IPS-18a (cell line): Measurements from ENCODE around the gene MTOR.
"Not testable (repeated sequence)": the region's sequence is repeated elsewhere in the genome, so short reads cannot be mapped to it uniquely, and the experiment has no call there.

Experiments used
- H3K27ac ChIP-seq: one replicate; pipeline ENCODE4 v1.5.1; 2013; ENCODE audit warnings: low read length
- H3K27me3 ChIP-seq: one replicate; pipeline ENCODE4 v1.6.1; 2013; ENCODE audit warnings: mild to moderate bottlenecking, low read length; ENCODE audit not compliant: control insufficient read depth, insufficient read depth
- H3K36me3 ChIP-seq: one replicate; pipeline ENCODE4 v1.6.1; 2013; ENCODE audit warnings: low read depth, low read length; ENCODE audit not compliant: control insufficient read depth
- H3K4me1 ChIP-seq: one replicate; pipeline ENCODE4 v1.6.1; 2013; ENCODE audit warnings: low read depth, low read length; ENCODE audit not compliant: control insufficient read depth
- H3K4me3 ChIP-seq: one replicate; pipeline ENCODE4 v1.5.1; 2013; ENCODE audit warnings: low read length
- H3K9ac ChIP-seq: one replicate; pipeline ENCODE4 v1.6.1; 2013; ENCODE audit warnings: mild to moderate bottlenecking, low read length, moderate library complexity
- H3K9me3 ChIP-seq: one replicate; pipeline ENCODE4 v1.6.1; 2013; ENCODE audit warnings: low read depth, low read length; ENCODE audit not compliant: control insufficient read depth

The MTOR gene

GRCh38 chr1:11176081-11176706 lies 86.2 kb downstream of the MTOR start:
- H3K9me3 ChIP-seq: no peaks in the 10 kb centered on the region
- H3K27ac ChIP-seq: no peak overlapping the region
- H3K4me3 ChIP-seq: no peak overlapping the region
- H3K4me1 ChIP-seq: no peaks in the 10 kb centered on the region
- H3K27me3 ChIP-seq: no peaks in the 10 kb centered on the region
- peaks cover 8% of the 10 kb centered on the region for H3K36me3 ChIP-seq
- no peak overlapping the region for H3K9ac ChIP-seq

GRCh38 chr1:11175461-11175860 lies 86.9 kb downstream of the MTOR start:
- H3K36me3 ChIP-seq: peaks cover 8% of the 10 kb centered on the region
- H3K27ac ChIP-seq: no peak overlapping the region
- H3K9ac ChIP-seq: no peak overlapping the region
- H3K4me1 ChIP-seq: no peaks in the 10 kb centered on the region
- H3K4me3 ChIP-seq: no peak overlapping the region
- H3K9me3 ChIP-seq: no peaks in the 10 kb centered on the region
- H3K27me3 ChIP-seq: no peaks in the 10 kb centered on the region

GRCh38 chr1:11174261-11174942 lies 87.9 kb downstream of the MTOR start:
- Histone ChIP-seq H3K27me3 (no peaks in the 10 kb centered on the region), H3K9ac (no peak overlapping the region), H3K4me3 (no peak overlapping the region), H3K27ac (no peak overlapping the region), H3K9me3 (no peaks in the 10 kb centered on the region), H3K4me1 (no peaks in the 10 kb centered on the region), H3K36me3 (peaks cover 8% of the 10 kb centered on the region)

- no peaks in the 10 kb centered on the region for H3K9me3 ChIP-seq
Observed at GRCh38 chr1:11170102-11170501, 92.2 kb downstream of the MTOR start.

GRCh38 chr1:11169202-11169601 lies 93.1 kb downstream of the MTOR start:
- H3K27ac ChIP-seq: no peak overlapping the region
- no peaks in the 10 kb centered on the region for H3K36me3 ChIP-seq
- H3K4me3 ChIP-seq: no peak overlapping the region
- no peaks in the 10 kb centered on the region for H3K27me3 ChIP-seq
- no peak overlapping the region for H3K9ac ChIP-seq
- H3K9me3 ChIP-seq: no peaks in the 10 kb centered on the region
- H3K4me1 ChIP-seq: no peaks in the 10 kb centered on the region

More at GRCh38 chr1:11170102-11170501, 92.2 kb downstream of the MTOR start:
- Histone ChIP-seq H3K9ac (no peak overlapping the region), H3K27me3 (no peaks in the 10 kb centered on the region), H3K4me1 (no peaks in the 10 kb centered on the region), H3K27ac (no peak overlapping the region), H3K4me3 (no peak overlapping the region), H3K36me3 (no peaks in the 10 kb centered on the region)

- no peak overlapping the region for H3K4me3 ChIP-seq
Observed at GRCh38 chr1:11168731-11169130, 93.6 kb downstream of the MTOR start.

GRCh38 chr1:11166744-11167143 lies 95.6 kb downstream of the MTOR start:
- not testable (repeated sequence) for H3K4me1 ChIP-seq, H3K27ac ChIP-seq, H3K9ac ChIP-seq, H3K27me3 ChIP-seq, H3K4me3 ChIP-seq, H3K9me3 ChIP-seq, H3K36me3 ChIP-seq

More at GRCh38 chr1:11168731-11169130, 93.6 kb downstream of the MTOR start:
- Histone ChIP-seq H3K9ac (no peak overlapping the region), H3K9me3 (no peaks in the 10 kb centered on the region), H3K4me1 (no peaks in the 10 kb centered on the region), H3K27me3 (no peaks in the 10 kb centered on the region), H3K27ac (no peak overlapping the region), H3K36me3 (no peaks in the 10 kb centered on the region)

- H3K36me3 ChIP-seq, H3K27me3 ChIP-seq, H3K9ac ChIP-seq, H3K4me3 ChIP-seq, H3K4me1 ChIP-seq, H3K27ac ChIP-seq, H3K9me3 ChIP-seq: not testable (repeated sequence)
Observed at GRCh38 chr1:11162752-11163151, 99.6 kb downstream of the MTOR start.

- H3K27ac ChIP-seq: no peak overlapping the region
- H3K4me1 ChIP-seq: no peaks in the 10 kb centered on the region
- H3K27me3 ChIP-seq: no peaks in the 10 kb centered on the region
- H3K4me3 ChIP-seq: no peak overlapping the region
- H3K36me3 ChIP-seq: peaks cover 16% of the 10 kb centered on the region
- no peaks in the 10 kb centered on the region for H3K9me3 ChIP-seq
- no peak overlapping the region for H3K9ac ChIP-seq
Observed at GRCh38 chr1:11158720-11159321, 103.5 kb downstream of the MTOR start.

- H3K27me3 ChIP-seq: no peaks in the 10 kb centered on the region
- no peaks in the 10 kb centered on the region for H3K4me1 ChIP-seq
- H3K27ac ChIP-seq: no peak overlapping the region
- H3K9me3 ChIP-seq: no peaks in the 10 kb centered on the region
- H3K4me3 ChIP-seq: no peak overlapping the region
- no peak overlapping the region for H3K9ac ChIP-seq
- peaks cover 16% of the 10 kb centered on the region for H3K36me3 ChIP-seq
Observed at GRCh38 chr1:11158291-11158690, 104.1 kb downstream of the MTOR start.

- H3K36me3 ChIP-seq: peaks cover 19% of the 10 kb centered on the region
- no peaks in the 10 kb centered on the region for H3K4me1 ChIP-seq
- H3K4me3 ChIP-seq: no peak overlapping the region
- H3K9ac ChIP-seq: no peak overlapping the region
- H3K27me3 ChIP-seq: no peaks in the 10 kb centered on the region
- H3K27ac ChIP-seq: no peak overlapping the region
- no peaks in the 10 kb centered on the region for H3K9me3 ChIP-seq
Observed at GRCh38 chr1:11157867-11158266, 104.5 kb downstream of the MTOR start.

- Histone ChIP-seq H3K4me3 (no peak overlapping the region), H3K9ac (no peak overlapping the region), H3K27ac (no peak overlapping the region), H3K36me3 (peaks cover 21% of the 10 kb centered on the region), H3K27me3 (no peaks in the 10 kb centered on the region), H3K4me1 (no peaks in the 10 kb centered on the region), H3K9me3 (no peaks in the 10 kb centered on the region)
Observed at GRCh38 chr1:11157394-11157793, 105.0 kb downstream of the MTOR start.
